ENCODE results near the gene SETD5.

The SETD5 gene, protein sequence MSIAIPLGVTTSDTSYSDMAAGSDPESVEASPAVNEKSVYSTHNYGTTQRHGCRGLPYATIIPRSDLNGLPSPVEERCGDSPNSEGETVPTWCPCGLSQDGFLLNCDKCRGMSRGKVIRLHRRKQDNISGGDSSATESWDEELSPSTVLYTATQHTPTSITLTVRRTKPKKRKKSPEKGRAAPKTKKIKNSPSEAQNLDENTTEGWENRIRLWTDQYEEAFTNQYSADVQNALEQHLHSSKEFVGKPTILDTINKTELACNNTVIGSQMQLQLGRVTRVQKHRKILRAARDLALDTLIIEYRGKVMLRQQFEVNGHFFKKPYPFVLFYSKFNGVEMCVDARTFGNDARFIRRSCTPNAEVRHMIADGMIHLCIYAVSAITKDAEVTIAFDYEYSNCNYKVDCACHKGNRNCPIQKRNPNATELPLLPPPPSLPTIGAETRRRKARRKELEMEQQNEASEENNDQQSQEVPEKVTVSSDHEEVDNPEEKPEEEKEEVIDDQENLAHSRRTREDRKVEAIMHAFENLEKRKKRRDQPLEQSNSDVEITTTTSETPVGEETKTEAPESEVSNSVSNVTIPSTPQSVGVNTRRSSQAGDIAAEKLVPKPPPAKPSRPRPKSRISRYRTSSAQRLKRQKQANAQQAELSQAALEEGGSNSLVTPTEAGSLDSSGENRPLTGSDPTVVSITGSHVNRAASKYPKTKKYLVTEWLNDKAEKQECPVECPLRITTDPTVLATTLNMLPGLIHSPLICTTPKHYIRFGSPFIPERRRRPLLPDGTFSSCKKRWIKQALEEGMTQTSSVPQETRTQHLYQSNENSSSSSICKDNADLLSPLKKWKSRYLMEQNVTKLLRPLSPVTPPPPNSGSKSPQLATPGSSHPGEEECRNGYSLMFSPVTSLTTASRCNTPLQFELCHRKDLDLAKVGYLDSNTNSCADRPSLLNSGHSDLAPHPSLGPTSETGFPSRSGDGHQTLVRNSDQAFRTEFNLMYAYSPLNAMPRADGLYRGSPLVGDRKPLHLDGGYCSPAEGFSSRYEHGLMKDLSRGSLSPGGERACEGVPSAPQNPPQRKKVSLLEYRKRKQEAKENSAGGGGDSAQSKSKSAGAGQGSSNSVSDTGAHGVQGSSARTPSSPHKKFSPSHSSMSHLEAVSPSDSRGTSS (N-terminal part only)

DNA sequence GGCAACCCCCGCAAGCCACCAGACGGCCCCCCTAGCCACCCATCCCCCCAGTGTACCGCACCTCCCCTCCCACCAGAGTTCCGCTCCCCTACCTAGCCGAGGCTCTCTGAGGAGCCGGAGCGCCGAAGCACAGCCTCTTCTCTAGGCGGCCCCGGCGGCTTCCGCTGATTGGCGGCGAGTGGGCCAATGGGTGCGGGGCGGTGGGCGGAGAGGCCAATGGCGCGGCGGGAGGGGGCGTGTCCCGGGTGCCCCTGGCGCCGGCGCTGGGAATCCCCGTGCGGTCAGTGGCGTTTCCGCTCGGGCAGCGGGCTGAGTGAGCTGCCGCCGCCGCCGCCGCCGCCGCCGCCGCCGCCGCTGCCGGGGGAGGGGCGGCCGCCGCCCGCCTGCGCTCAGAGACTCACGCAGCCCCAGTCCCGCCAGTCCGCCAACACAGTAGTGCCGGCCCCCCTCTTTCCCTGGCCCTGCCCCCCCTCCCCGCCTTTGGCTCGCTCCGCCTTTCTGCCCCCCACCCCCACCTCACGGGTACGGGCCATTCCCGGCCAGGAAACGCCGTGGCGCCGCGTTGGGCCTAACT lies at the start of gene SETD5:
Gene SETD5 (plus strand): TSS at position 284 of the 574 bp plus-strand sequence. CDS start 31,324 bp downstream, outside the sequence.
- peak; percentile 52 to 67 for DNase-seq

DNA sequence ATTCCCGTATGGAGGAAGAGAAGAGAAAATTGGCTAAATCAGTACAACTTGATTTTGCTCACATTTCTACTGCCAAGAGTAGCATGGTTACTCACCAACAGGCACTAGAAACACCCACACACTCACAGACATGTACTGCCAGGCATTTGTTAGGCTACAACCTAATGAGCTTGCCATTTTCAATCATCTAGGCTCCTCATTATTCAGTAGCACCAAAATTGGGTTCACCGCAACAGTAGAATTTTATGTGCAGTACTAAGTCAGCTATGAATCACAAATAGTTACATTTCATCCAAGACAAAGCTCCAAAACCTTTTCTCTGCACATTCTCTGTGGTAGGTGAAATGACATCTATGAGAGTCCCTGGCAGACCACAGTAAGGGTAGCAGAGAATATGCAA lies 49.5 kb upstream of the SETD5 start:
- DNase-seq: no peak

DNA sequence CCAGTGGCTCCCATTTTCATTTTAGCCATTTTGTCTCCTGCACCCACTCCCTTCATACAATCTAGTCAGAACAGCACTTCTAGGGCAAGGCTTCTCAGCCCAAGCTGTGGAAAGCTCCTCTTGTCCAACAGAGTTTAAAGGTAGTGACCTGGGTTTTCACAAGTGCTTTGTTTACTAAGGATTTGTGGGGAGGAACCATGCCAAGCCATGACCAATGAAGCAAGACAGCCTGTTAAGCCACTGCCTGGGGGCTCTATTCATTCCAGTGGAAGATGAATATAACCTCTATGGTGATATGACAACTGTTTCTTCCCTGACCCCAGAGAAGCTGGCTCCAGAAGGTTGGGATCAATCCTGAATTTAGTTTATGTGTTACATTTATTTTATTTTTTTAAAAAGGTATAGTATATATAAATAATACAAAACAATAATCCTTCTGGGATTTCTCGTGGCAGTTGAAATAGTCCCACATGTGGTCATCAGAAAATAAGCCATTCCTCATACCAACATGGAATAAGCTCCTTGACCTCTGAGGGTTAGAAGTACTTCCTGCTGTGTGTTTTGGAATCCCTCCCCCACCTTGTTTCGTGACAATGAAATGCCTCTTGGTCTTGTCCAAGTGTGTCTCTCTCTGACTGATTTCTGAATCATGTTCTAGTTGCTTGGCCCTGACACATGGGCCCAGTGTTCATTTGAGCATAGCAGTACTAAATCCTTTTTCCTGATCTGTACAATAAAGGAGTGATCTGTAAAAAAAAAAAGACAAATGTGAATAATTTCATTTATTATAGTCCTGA lies 47.9 kb upstream of the SETD5 start:
- DNase-seq: no peak

DNA sequence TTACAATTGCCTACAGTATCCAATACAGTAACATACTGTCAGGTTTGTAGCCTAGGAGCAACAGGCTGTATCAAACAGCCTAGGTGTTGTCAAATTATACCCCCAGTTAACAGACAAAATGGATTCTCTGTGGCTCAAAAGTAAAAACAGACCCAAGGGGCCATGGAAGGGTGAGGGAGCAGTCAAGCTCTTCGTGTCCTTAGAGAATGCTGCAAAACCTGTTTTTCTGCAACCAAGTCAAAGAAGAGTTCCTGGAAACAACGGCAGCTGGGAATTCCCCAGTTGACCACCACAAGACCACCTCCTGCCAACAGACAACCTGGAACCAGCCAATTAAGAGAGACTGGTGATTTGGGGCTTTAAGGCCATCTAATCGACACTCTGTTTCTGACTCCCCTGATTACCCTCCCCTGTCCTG lies 45.7 kb upstream of the SETD5 start:
- no peak for DNase-seq

DNA sequence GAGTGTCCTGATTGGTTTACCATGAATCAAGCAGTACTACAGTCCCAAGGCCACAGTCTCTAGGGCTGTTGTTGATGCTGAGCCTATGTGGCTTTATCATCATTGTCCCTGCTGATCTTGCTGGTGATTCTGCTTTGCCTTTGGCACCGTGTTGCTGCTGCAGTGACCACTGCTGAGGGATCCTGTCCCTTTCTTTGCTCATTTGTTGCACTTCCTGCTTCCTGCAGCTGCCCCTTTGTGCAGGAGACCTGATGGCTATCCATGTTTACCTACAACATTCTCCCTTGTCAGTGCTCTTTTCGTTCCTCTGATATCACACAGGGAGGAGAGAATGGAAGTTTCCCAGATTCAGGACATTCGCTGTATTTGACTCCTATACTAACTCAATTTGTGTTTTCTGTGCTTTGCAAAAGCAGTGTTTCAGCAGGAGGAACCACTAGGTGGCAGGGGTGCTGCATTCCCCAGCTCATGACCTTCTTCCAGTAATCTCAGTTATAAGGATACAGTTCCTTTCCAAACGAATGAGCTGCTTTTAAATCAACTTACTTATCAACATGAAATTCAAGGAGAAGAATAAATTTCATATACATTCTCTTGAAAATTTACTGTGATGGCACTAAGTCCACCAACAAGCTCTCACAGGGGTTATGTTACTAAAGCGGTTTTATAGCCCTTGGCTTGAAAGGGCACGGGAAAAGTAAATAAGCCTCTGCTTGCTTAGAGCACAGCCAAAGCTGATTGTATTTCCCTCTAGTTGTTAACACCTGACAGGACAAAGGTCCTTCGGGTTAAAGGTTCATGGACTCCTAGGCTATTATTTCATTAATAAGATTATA lies 44.3 kb upstream of the SETD5 start:
- DNase-seq: peak in 1 of 2 experiments; percentile 6

DNA sequence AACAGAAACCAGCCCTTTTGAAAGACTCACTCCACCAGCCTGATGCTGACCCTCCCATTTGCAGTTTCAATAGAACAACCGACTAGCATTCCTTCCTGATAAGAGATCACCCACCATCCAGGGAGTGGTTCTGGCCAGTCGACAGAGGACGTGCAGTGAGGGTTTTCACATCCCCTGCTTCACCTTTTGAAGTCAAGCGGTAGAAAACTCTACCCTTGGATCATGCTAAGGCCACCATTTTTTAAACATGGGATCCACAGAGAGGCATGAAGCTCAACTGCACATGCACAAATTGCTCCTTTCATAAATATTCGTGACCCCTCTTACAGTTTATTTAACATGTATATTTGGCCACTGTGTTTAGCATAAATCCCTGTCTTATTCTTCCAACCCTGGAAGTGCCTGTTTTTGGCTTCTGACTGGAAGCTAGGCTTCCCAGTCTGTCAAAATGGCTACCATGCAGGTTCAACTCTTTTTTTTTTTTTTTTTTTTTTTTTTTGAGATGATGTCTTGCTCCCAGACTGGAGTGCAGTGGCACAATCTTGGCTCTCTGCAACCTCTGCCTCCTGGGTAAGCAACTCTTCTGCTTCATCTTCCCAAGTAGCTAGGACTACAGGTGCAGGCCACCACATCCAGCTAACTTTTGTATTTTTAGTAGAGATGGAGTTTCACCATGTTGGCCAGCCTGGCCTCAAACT lies 35.6 kb upstream of the SETD5 start:
- DNase-seq: no peak

DNA sequence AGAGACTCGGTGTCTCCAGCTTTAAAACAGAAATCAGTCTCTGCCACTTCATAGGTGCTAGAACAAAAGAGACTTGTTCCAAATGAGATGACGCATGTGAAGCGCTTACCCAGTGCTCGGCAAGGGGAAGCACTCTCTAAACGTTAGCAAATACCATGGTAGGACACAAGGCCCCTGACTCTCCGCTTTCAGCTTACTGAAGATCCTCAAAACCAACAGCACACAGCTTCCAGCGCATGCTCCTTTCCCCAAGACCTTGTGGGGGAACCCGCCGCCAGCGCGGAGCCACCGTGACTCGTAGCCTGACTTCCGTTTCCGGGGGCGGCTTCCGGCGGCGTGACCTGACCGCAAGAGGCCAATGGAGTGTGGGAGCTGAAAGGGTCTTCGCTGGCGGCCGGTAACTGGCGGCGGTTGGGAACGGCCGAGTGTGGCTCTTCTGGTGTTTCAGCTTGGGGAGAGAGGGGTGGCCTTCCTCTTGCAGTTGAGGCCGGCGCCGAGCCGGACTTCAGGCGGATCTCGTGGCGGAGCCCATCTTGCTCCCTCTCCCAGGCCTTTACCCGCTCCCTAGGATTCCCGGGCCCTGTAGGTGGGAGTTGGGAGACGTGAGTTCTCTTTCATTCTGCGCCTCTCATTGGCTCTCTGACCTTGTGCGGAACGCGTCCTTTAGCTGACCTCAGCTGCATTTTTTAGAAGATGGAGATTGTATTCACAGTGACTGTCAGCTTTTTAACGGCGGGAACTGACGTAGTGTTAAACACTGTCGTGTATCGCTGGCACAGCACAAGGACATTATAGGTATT lies 34.5 kb upstream of the SETD5 start, which contains the start of gene THUMPD3:
Gene THUMPD3 (plus strand): TSS at position 324 of the 800 bp plus-strand sequence. CDS start 2,015 bp downstream, outside the sequence.
- peak; percentile 40 to 43 for DNase-seq

DNA sequence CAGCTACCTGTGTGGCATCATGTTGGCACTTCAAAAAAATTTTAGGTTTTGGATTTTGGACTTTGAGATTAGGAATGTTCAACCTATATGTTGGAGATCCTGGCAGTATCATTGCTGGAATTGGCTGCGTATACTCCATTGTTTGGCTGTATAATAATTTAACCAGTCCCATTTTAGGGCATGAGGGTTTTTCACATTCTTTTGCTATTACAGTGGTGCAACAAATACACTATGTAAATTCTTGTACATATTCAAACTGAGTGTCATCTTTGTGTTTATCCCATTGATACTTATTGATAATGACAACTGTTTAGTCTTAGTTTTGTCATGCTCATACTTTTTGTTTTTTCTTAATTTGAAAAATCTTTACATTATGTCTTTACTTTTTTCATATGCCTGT lies 27.9 kb upstream of the SETD5 start:
- DNase-seq: no peak

DNA sequence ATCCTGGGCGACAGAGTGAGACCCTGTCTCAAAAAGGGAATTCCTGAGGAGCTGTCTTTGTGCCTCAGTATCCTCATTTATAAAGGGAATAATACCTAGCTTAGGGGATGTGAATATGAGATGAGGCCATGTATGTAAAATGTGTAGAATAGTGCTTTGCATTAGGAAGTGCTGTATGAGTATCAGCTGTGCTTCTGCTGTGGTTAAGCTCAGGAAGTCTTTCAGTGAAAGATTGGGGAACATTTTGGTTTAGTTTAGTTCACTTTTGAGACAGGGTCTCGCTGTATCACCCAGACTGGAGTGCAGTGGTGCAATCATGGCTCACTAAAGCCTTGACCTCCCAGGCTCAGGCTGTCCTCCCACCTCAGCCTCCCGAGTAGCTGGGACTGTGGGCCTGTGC lies 23.9 kb upstream of the SETD5 start:
- DNase-seq: no peak

DNA sequence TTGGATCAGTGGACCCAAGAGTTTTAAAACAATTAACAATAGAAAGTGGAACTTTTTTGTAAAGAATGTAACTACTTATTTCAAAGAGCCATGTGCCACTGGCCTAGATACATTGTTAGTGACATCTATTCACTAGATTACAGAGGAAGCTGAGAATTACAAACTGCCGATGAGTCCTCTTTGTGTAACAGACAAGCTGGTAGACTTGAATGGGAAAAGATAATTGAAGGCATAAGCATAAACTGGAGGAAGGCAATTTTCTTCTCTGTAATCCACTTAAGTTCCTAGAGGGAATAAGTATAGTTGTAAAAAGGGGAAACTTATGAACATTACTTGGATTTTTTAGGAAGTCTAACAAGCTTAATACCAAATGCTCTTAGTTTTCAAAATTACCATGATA lies 19.4 kb upstream of the SETD5 start:
- DNase-seq: no peak

DNA sequence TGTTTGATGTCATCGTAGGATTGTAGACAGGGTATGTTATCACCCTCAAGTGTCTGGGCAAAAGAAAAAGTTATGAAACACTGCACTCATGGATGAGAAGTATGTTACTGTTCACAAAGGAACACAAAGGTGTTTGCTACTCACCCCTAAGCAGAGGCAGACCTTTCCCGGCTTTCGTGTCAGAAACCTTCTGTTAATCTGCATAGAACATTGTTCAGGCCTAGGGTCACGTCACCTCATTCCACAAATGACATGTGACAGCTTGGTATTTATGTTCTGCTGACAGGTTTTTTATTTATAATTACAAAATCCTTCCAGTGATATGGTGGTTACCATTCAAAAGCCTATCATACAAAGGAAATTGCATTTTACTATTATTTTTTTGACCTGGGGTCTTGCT lies 18.1 kb upstream of the SETD5 start:
- DNase-seq: no peak

DNA sequence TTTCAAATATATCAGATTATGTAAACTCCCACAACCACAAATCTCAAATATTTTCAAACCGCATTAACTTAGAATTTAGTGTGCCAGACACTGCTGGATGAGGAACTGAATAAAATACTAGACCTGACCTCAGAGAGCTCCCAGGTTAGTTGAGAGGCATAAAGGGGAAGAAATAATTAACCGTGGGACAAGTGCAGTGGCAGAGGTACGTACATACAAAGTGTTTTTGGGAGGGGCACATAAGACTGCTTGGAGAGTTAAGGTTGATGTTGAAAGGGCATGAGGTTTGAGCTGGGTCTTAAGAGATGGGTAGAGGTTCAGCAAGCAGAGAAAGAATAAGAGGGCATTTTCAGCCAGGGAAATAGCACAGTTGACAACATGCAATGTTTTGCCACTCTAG lies 17.4 kb upstream of the SETD5 start:
- DNase-seq: no peak

DNA sequence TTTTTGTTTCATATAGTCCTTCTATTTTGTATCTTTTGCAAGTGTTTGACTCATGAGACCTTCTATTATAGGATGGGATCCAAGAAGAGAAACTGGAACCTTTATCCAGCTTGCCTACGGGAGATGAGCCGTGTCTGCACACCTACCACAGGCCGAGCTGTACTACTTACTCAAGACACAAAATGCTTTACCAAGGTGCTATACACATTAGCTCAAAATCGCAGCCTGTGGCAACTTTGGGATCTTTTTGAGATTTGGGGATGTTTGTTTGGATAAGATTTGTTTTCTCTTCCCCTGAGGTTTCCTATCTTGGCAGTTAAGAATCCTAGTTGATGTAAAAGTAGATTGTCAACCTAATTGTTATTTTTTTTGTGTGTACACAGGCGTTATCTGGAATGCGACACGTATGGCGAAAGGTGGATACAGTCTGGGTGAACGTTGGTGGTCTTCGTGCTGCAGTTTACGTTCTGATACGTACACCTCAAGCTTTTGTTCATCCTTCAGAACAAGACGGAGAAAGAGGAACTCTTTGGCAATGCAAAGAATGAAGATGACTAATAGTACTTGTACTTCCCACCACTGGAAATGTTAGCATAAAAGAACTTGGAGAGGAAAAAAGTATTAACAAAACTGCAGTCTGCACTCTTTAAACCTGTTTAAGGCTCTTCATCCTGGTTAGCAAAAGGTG lies 13.1 kb upstream of the SETD5 start:
- no peak for DNase-seq

DNA sequence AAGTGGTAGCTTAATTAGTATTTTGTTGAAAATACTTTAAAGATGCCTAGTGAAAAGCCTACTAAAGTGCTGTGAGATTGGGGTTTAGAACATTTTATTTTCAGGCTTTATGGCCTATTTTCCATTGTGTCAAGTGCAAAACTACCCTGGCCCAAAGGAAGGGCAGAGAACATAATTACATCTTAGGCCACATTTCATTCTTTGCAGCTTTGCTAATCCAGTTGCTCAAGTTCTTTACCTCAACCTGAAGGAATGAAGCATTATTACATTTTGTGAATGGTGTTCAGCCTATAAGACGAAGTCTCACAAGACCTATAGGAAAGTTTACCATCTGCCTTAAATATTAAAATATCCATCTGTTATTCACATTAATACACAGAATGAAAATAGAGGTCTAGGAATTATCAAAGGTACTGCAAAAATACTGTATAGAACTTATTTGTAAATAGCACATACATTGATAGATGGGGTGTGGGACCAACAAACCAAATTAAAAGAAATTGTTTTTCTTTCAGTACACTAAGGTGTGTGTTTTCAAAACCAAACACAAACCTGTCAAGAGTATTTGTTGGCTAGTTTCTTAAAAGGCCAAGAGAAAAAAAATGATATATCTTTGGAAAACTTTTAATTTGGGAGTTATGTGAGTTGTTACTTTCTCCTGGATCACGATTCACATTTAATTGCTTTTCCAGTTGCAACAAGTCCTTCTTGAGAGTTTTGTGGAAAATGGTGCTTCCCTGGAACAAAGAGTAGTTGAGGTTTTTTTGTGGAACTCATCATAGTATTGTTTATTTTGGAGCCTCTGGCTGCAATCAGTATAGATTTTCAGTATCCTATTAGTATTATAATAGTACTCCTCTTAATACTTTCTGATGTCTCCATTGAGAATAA lies 12.0 kb upstream of the SETD5 start:
- no peak for DNase-seq

DNA sequence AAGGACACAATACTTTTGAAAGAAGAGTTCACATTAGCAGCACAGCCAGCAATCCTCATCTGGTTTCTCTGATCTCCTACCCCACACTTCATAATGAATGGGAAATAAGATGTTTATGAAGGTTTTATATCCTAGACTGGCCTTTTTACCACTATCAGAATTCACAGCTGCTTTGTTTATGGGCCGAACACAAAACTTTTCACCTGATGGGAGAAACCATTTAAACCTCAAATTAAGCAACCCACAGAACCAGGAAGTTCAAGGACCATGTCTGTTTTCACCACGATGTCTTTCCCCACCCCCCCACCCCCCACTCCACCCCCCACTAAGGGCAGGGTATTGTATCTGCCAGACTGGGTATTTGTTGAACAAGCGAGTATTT lies 11.3 kb upstream of the SETD5 start:
- DNase-seq: no peak

DNA sequence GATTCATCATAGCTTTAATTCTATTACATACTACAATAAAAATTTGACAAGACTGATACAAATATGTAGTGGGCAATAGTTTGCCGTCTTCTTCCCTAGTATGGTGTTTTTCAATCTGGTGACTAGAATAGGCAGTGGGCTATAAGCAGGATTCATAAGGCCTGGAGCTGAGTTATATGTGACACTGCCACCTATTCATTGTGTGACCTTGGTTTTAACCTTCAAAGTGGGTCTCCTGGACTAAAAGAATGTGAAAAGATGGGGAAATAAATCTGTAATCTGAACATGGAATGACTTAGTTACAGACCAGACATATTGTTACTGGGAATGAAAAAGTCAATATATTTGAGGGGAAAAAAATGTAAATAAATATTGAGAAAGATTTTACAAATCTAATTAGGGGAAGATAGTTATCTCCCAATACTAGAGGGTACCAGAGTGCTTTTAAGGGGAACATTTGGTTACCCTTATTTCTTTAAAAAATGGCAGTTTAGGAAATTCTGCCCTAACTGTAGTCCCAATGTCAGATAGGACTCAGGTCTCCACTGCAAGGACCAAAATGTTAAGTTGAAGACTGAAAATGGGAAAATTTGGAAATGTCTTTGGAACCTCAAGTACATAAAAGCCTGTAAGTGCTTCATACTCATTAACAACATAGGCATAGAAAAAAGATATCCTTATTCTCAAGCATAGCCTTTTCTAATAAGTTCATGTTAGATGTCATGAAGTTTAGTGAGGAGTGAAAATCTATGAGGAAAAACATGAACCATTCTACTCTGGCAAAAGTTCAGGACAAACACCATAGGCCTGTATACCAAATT lies 10.7 kb upstream of the SETD5 start:
- DNase-seq: no peak

DNA sequence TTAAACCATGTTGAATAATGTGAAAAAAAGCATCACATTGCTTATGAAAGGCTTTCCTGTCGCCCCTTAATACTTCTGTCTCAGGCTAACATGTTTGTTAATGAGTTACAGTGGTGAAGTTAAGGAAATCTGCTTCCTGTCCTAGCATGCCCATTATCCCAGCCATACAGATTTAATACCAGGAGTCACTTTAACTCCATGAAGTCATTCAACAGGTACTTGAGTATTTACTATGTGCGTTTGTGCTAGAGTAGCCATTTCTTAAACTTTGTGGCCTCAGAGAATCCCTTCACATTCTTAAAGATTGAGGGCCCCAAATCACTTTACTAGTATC lies 10.1 kb upstream of the SETD5 start:
- no peak for DNase-seq
